Astrocyte (in vitro differentiated cells and primary cell): Measurements from ENCODE around the gene LTA. TPM values are rescaled to one million over a fixed set of nuclear protein-coding genes. Genes with fewer than 3 reads are reported as not detected.

Experiments used
- DNase-seq: peaks from one replicate; pipeline ENCODE4 v3.0.0-alpha.2; 2010; ENCODE audit warnings: low read depth
- FAIRE-seq: peaks from 2 replicates; lab custom pipeline; 2011; peaks lifted over from hg19 to GRCh38; lab: Jason Lieb, UNC
- H2AFZ ChIP-seq: 2 replicates; pipeline ENCODE4 v1.6.0; 2012; ENCODE audit warnings: low read depth, low read length, inconsistent platforms
- H3K27ac ChIP-seq: 2 replicates; pipeline ENCODE4 v1.5.1; 2011; ENCODE audit warnings: low read depth, low read length, inconsistent platforms
- H3K27me3 ChIP-seq: 2 replicates; pipeline ENCODE4 v1.6.0; 2011; ENCODE audit warnings: low read length, inconsistent platforms; ENCODE audit not compliant: insufficient read depth
- H3K36me3 ChIP-seq: 2 replicates; pipeline ENCODE4 v1.5.1; 2011; ENCODE audit warnings: low read length, inconsistent platforms; ENCODE audit not compliant: insufficient read depth
- H3K4me1 ChIP-seq: 2 replicates; pipeline ENCODE4 v1.5.1; 2011; ENCODE audit warnings: low read length, inconsistent platforms; ENCODE audit not compliant: insufficient read depth
- H3K4me2 ChIP-seq: 2 replicates; pipeline ENCODE4 v1.6.0; 2012; ENCODE audit warnings: low read length, inconsistent platforms
- H3K4me3 ChIP-seq: 2 replicates; pipeline ENCODE4 v1.5.1; 2011; ENCODE audit warnings: low read depth, mild to moderate bottlenecking, low read length, inconsistent platforms; ENCODE audit not compliant: insufficient read depth
- H3K79me2 ChIP-seq: 2 replicates; pipeline ENCODE4 v1.6.0; 2012; ENCODE audit warnings: mild to moderate bottlenecking, low read length, inconsistent platforms; ENCODE audit not compliant: insufficient read depth
- H3K9ac ChIP-seq: 2 replicates; pipeline ENCODE4 v1.6.0; 2012; ENCODE audit warnings: mild to moderate bottlenecking, low read length, inconsistent platforms
- H3K9me3 ChIP-seq: 2 replicates; pipeline ENCODE4 v1.5.1; 2012; ENCODE audit warnings: low read depth, mild to moderate bottlenecking, low read length, inconsistent platforms; ENCODE audit not compliant: insufficient read depth
- H4K20me1 ChIP-seq: 2 replicates; pipeline ENCODE4 v1.6.0; 2012; ENCODE audit warnings: low read length, inconsistent platforms; ENCODE audit not compliant: insufficient read depth
- H3K27ac Mint-ChIP-seq: one replicate; pipeline ENCODE4 v1.8.0; 2021; ENCODE audit warnings: mild to moderate bottlenecking, mixed read lengths; ENCODE audit not compliant: unreplicated experiment
- H3K27me3 Mint-ChIP-seq: one replicate; pipeline ENCODE4 v1.8.0; 2021; ENCODE audit warnings: low read depth, mixed read lengths; ENCODE audit not compliant: unreplicated experiment
- H3K36me3 Mint-ChIP-seq: one replicate; pipeline ENCODE4 v1.8.0; 2021; ENCODE audit warnings: low read depth, mixed read lengths; ENCODE audit not compliant: unreplicated experiment
- H3K4me1 Mint-ChIP-seq: one replicate; pipeline ENCODE4 v1.8.0; 2021; ENCODE audit warnings: low read depth, mixed read lengths; ENCODE audit not compliant: unreplicated experiment
- H3K4me3 Mint-ChIP-seq: one replicate; pipeline ENCODE4 v1.8.0; 2021; ENCODE audit warnings: mild to moderate bottlenecking, moderate library complexity, mixed read lengths; ENCODE audit not compliant: unreplicated experiment
- H3K9me3 Mint-ChIP-seq: one replicate; pipeline ENCODE4 v1.8.0; 2021; ENCODE audit warnings: mild to moderate bottlenecking, mixed read lengths; ENCODE audit not compliant: unreplicated experiment
- CTCF ChIP-seq: IDR thresholded peaks from 2 replicates; pipeline ENCODE4 v1.5.1; 2011; ENCODE audit warnings: low read depth, mild to moderate bottlenecking, inconsistent platforms, low read length, moderate library complexity; ENCODE audit not compliant: insufficient read depth
- EZH2 ChIP-seq: IDR thresholded peaks from 2 replicates; pipeline ENCODE4 v1.6.1; 2012; ENCODE audit warnings: mild to moderate bottlenecking, low read length, inconsistent platforms; ENCODE audit not compliant: insufficient read depth
- total RNA-seq: library from RNA; stranded (reverse); gene quantifications from 2 replicates; pipeline ENCODE4 v1.2.1, GENCODE V29; 2021

LTA gene
- total RNA-seq, 1 donor from 2014 or later = not detected

- Mint-ChIP-seq H3K27me3 (peaks cover 27% of the 10 kb centered on the region), H3K36me3 (no peaks in the 10 kb centered on the region), H3K27ac (no peak overlapping the region), H3K9me3 (no peaks in the 10 kb centered on the region), H3K4me1 (peaks cover 12% of the 10 kb centered on the region), H3K4me3 (no peak overlapping the region)
- no peaks in the 10 kb centered on the region for H3K4me1 ChIP-seq
- no peak overlapping the region for H3K27ac ChIP-seq
- FAIRE-seq (no peak), DNase-seq (no peak)
- H4K20me1 ChIP-seq = no peaks in the 10 kb centered on the region
- H2AFZ ChIP-seq = no peak overlapping the region
- H3K4me2 ChIP-seq = no peak overlapping the region
- no peak for TF ChIP-seq EZH2
- no peak for TF ChIP-seq CTCF
- H3K79me2 ChIP-seq = no peaks in the 10 kb centered on the region
- H3K9ac ChIP-seq = no peak overlapping the region
- H3K4me3 ChIP-seq = no peak overlapping the region
- H3K36me3 ChIP-seq = no peaks in the 10 kb centered on the region
- no peaks in the 10 kb centered on the region for H3K9me3 ChIP-seq
- peaks cover 3% of the 10 kb centered on the region for H3K27me3 ChIP-seq
Observed at GRCh38 chr6:31574106-31575061, 2.3 kb downstream of the LTA start.

- no peaks in the 10 kb centered on the region for H4K20me1 ChIP-seq
- H3K4me3 ChIP-seq = no peak within 1 kb of the TSS
- no peak for DNase-seq
Observed at GRCh38 chr6:31575335-31575901, 3.3 kb downstream of the LTA start, which contains the start of gene TNF. Gene TNF, plus strand, starts transcription at chr6:31575565. Its CDS starts 177 bp downstream, at chr6:31575742.

More at GRCh38 chr6:31575335-31575901, 3.3 kb downstream of the LTA start, which contains the start of gene TNF:
- no peaks in the 10 kb centered on the region for H3K36me3 ChIP-seq
- peaks cover 1% of the 10 kb centered on the region for H3K4me1 ChIP-seq
- H3K36me3 Mint-ChIP-seq = no peaks in the 10 kb centered on the region
- H3K27ac ChIP-seq = no peak within 1 kb of the TSS
- H3K27ac Mint-ChIP-seq = no peak within 1 kb of the TSS
- peaks cover 3% of the 10 kb centered on the region for H3K27me3 ChIP-seq
- peaks cover 12% of the 10 kb centered on the region for H3K4me1 Mint-ChIP-seq
- peak within 1 kb of the TSS; percentile 40 for H3K4me3 Mint-ChIP-seq
- H3K27me3 Mint-ChIP-seq = peaks cover 27% of the 10 kb centered on the region
- no peak within 1 kb of the TSS for H3K4me2 ChIP-seq
- H3K9me3 Mint-ChIP-seq = no peaks in the 10 kb centered on the region
- no peak for FAIRE-seq
- H2AFZ ChIP-seq = no peak within 1 kb of the TSS
- TF ChIP-seq EZH2 (no peak), CTCF (no peak)
- no peaks in the 10 kb centered on the region for H3K9me3 ChIP-seq
- no peak within 1 kb of the TSS for H3K9ac ChIP-seq
- no peaks in the 10 kb centered on the region for H3K79me2 ChIP-seq
